Subcutaneous adipose tissue (tissue), 4 donors: ENCODE measurements around the gene INTS11. TPM values are rescaled to one million over a fixed set of nuclear protein-coding genes. Genes with fewer than 3 reads are reported as not detected.

Experiments
- CTCF ChIP-seq: fragments of 450-650 bp; IDR thresholded peaks from one replicate; pipeline ENCODE4 v1.5.1; 2016; ENCODE audit warnings: low read depth, mild to moderate bottlenecking, control low read depth, antibody characterized with exemption, moderate library complexity
- total RNA-seq, 4 donors: library from RNA; depleted of rRNA; stranded (reverse); fragments of >200 nt; gene quantifications; one replicate each; pipeline ENCODE4 v1.1.0, GENCODE V29; 2016

The INTS11 gene
- total RNA-seq, 4 donors from 2014 or later, result 50.5 to 122 (median 60.6) TPM

- no peak for TF ChIP-seq CTCF
Observed at GRCh38 chr1:1274931-1275431, 49.5 kb downstream of the INTS11 start.

DNA sequence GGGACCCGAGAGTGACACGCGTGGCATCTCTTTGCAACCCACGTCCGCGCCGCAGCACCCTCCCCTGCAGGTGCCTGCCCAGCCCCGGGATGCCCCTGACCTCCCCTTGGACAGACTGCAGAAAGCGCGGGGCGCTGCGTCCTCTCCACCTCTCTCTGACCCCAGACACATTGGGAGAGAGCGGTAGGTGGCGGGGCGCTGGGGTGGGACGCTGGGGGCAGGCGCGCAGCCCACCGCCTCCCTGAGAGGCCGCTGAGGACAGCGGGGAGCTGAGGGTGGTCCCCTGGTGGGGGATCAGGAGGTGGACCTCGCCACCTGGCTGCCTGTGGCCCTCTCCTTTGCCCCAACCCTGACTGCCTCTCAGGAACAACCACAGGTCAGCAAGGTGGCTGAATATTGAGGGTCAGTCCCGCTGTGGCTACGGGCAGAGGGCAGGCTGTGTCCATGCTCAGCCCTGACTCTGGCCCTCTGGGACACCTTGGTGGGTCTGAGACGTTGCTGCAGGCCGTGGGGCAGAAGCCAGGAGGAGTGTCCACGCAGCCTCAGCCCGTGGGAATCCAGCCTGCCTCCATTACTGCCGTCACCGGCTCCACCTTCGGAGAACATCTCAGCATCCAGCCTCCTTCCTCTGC is 50.0 kb downstream of the INTS11 start:
- TF ChIP-seq CTCF, result no peak

DNA sequence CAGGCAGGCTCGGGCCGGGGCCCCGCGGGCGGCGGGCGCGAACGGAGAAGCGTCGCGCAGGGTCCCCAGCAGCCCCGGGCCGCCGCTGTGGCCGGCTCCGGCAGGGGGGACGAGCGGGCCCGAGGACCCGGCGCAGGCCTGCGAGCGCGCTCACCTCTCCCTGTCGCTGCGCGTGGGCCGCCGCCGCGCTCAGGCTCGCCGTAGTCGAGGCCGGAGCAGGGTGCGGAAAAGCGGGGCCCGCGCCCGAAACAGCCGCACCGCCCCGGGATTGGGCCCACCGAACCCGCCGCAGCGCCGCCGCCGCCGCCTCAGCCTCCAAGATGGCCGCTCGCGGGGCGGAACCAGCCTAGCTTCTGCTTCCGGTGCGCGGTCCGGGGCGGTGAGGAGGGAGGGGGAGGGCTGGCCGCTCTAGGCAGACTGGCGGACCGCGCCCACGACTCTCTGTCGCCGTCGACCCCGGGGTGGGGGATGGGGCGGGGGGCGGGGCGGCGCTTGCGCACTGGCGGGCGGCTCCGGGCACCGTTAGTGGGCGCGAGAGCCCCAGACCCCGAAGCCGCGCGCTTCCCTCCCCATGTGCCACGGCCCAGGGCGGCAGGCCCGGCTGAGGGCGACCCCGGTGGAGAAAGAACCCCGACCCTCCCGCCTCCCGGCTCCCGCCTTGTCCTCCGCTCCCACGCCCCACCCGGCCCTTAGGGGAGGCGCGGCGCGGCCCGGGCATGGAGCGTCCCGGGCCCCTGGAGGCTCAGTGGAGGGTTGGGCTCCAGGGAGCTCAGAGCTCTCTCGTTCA is 50.8 kb downstream of the INTS11 start, which contains the start of gene UBE2J2:
TSS of gene UBE2J2 (minus strand) at position 343 of the 787 bp plus-strand sequence. CDS start 5,862 bp downstream, outside the sequence.
- no peak for TF ChIP-seq CTCF

GRCh38 chr1:1273209-1273511 is 51.3 kb downstream of the INTS11 start:
- no peak for TF ChIP-seq CTCF

DNA sequence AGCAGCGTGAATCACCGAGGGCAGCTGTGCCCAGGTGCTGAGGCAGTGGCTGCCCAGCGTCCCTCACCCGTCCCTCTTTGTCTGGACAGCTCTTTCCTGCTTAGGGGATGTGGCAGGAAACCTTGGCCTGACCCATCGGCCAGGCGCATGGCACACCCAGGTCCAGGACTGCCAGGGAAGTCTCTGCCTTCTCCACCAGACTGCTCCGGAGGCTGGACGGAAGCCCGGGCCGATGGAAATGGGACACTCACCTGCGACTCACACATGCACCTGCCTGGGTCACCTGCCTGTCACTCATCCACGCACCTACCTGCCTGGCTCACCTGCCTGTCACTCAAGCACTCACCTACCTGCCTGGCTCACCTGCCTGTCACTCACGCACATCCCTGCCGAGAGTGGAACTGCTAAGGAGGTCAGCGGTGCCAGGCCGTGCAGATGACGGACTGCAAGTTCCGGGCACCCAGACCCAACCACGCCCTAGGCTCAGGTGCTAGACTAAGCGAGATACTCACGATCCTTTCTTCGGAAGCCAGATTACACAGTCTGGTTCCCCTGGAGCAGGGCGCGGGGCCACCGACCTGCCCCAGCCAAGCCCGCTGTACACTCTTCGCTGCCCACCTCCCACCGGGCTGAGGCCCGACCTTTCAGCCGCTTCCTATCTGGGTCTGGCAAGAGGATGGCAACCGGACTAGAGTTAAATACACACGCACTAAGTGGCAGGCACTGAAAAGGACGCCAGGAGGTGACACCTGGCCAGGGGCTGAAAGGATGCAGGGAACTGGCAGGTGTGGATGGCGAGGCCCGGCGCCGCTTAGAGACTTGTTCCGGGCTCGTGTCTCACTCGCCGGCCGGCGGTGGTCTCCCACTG is 51.9 kb downstream of the INTS11 start:
- no peak for TF ChIP-seq CTCF

DNA sequence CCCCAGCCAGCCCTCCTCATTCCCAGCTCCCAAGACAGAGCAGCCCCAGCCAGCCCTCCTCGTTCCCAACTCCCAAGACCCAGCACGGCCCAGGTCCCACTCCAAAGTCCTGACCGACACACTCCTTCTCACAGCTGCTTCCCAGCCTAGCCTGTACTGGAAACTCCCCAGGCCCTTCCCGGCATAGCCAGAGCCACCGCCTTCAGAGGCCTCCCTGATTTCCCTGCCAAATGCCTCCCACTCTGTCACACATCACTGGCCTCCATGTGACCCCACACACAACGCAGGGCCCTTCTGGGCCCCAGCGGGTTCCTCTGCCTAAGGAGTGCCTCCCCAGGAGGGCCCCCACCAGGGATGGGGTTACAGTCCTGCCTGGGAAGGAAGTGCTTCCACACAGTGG is 53.6 kb downstream of the INTS11 start:
- TF ChIP-seq CTCF, result no peak

GRCh38 chr1:1268284-1268682 is 56.2 kb downstream of the INTS11 start:
- no peak for TF ChIP-seq CTCF
